CD14-positive monocyte (primary cell): ENCODE results near the gene FAM177B. TPM values are rescaled to one million over a fixed set of nuclear protein-coding genes. Genes with fewer than 3 reads are reported as not detected.
"Not testable (repeated sequence)": the region's sequence is repeated elsewhere in the genome, so short reads cannot be mapped to it uniquely, and the experiment has no call there.

Experiments
- DNase-seq, 3 donors: peaks; one replicate each; pipeline ENCODE4 v3.0.0-alpha.2; 2011 to 2022
- H2AFZ ChIP-seq: 2 replicates; pipeline ENCODE4 v1.6.0; 2012; ENCODE audit warnings: mild to moderate bottlenecking, low read depth, low read length, inconsistent platforms; ENCODE audit not compliant: insufficient read depth, poor library complexity, severe bottlenecking
- H3K27ac ChIP-seq, 2 donors: 1 replicate in 1 of 2; 2 replicates in 1 of 2; pipeline ENCODE4 v1.5.1; 2012 to 2013; ENCODE audit warnings: low read length in 2 of 2, control low read depth in 1 of 2, inconsistent platforms in 1 of 2, low read depth in 1 of 2, mild to moderate bottlenecking in 1 of 2
- H3K27me3 ChIP-seq, 2 donors: one replicate each; pipeline versions ENCODE4 v1.6.0 to v1.6.1; 2011 to 2013; ENCODE audit warnings: low read length in 2 of 2; ENCODE audit not compliant: control insufficient read depth in 2 of 2, insufficient read depth in 2 of 2
- H3K36me3 ChIP-seq, 2 donors: replicated peaks in 1 of 2; 1 replicate in 1 of 2; 2 replicates in 1 of 2; pipeline versions ENCODE4 v1.5.1 to v1.6.1; 2012 to 2013; ENCODE audit warnings: low read length in 2 of 2, control low read depth in 1 of 2, inconsistent platforms in 1 of 2, mild to moderate bottlenecking in 1 of 2; ENCODE audit not compliant: insufficient read depth in 2 of 2, control insufficient read depth in 1 of 2
- H3K4me1 ChIP-seq, 2 donors: 1 replicate in 1 of 2; 2 replicates in 1 of 2; pipeline versions ENCODE4 v1.5.1 to v1.6.1; 2012 to 2013; ENCODE audit warnings: low read length in 2 of 2, control low read depth in 1 of 2, inconsistent platforms in 1 of 2, mild to moderate bottlenecking in 1 of 2, moderate library complexity in 1 of 2; ENCODE audit not compliant: insufficient read depth in 2 of 2, control insufficient read depth in 1 of 2
- H3K4me2 ChIP-seq: replicated peaks from 2 replicates; pipeline ENCODE3; 2012; ENCODE audit warnings: low read length, moderate library complexity, mild to moderate bottlenecking; ENCODE audit not compliant: poor library complexity, severe bottlenecking; ENCODE audit errors: extremely low read depth
- H3K4me3 ChIP-seq, 3 experiments: fragments of 200-600 bp in 1 of 3; sonication (generic) in 1 of 3; replicated peaks in 1 of 3; 1 replicate in 2 of 3; 2 replicates in 1 of 3; pipeline ENCODE4 v1.5.1; 2011 to 2013; ENCODE audit warnings: low read length in 3 of 3, mild to moderate bottlenecking in 3 of 3, control low read depth in 2 of 3, low read depth in 2 of 3, inconsistent platforms in 1 of 3, moderate library complexity in 1 of 3
- H3K79me2 ChIP-seq: 2 replicates; pipeline ENCODE4 v1.6.0; 2012; ENCODE audit warnings: mild to moderate bottlenecking, control low read depth, inconsistent platforms, low read length, moderate library complexity; ENCODE audit not compliant: insufficient read depth
- H3K9ac ChIP-seq: 2 replicates; pipeline ENCODE4 v1.6.0; 2017; ENCODE audit warnings: low read length, mild to moderate bottlenecking; ENCODE audit not compliant: insufficient read depth, poor library complexity, severe bottlenecking
- H3K9me3 ChIP-seq, 2 donors: replicated peaks in 1 of 2; 1 replicate in 1 of 2; 2 replicates in 1 of 2; pipeline versions ENCODE4 v1.5.1 to v1.6.1; 2012 to 2013; ENCODE audit warnings: low read length in 2 of 2, control low read depth in 1 of 2; ENCODE audit not compliant: control insufficient read depth in 1 of 2, insufficient read depth in 1 of 2
- H4K20me1 ChIP-seq: 2 replicates; pipeline ENCODE4 v1.6.0; 2012; ENCODE audit warnings: mild to moderate bottlenecking, low read length, control low read depth, moderate library complexity; ENCODE audit not compliant: insufficient read depth
- H3K27ac Mint-ChIP-seq, 7 donors: one replicate each; pipeline ENCODE4 v1.8.0; 2020; ENCODE audit warnings: mild to moderate bottlenecking in 7 of 7, mixed read lengths in 7 of 7, moderate library complexity in 6 of 7, inconsistent platforms in 2 of 7
- H3K27me3 Mint-ChIP-seq, 3 donors: one replicate each; pipeline ENCODE4 v1.8.0; 2021 to 2022; ENCODE audit warnings: low read depth in 3 of 3, mild to moderate bottlenecking in 3 of 3, mixed read lengths in 3 of 3, moderate library complexity in 3 of 3, inconsistent platforms in 1 of 3
- H3K36me3 Mint-ChIP-seq, 2 donors: one replicate each; pipeline ENCODE4 v1.8.0; 2020; ENCODE audit warnings: mixed read lengths in 2 of 2, inconsistent platforms in 1 of 2, mild to moderate bottlenecking in 1 of 2
- H3K4me1 Mint-ChIP-seq: one replicate; pipeline ENCODE4 v1.8.0; 2020; ENCODE audit warnings: mild to moderate bottlenecking, mixed read lengths
- H3K4me3 Mint-ChIP-seq, 2 donors: one replicate each; pipeline ENCODE4 v1.8.0; 2020; ENCODE audit warnings: mild to moderate bottlenecking in 2 of 2, mixed read lengths in 2 of 2, moderate library complexity in 1 of 2
- H3K9me3 Mint-ChIP-seq, 7 donors: one replicate each; pipeline ENCODE4 v1.8.0; 2020 to 2022; ENCODE audit warnings: mixed read lengths in 7 of 7, mild to moderate bottlenecking in 6 of 7, moderate library complexity in 6 of 7, inconsistent platforms in 2 of 7
- WGBS: methylation state at CpG from one replicate; pipeline ENCODE4 v1.1.5; 2013; ENCODE audit warnings: missing lambda C conversion rate; ENCODE audit not compliant: insufficient coverage; 5-methylcytosine and 5-hydroxymethylcytosine counted together
- intact Hi-C, 2 donors: fragments of 100-400 bp; cut with micrococcal nuclease; formaldehyde crosslinking; loops; one replicate each; pipeline versions ENCODE4 v1.15.0 to v1.15.1; 2023
- polyA plus RNA-seq, 3 donors: library from polyadenylated mRNA; depleted of rRNA in 1 of 3; unstranded in 2 of 3; stranded (reverse) in 1 of 3; fragments of 300-500 nt in 2 of 3; fragments of >200 nt in 1 of 3; fragmentation: Illumina TruSeq in 2 of 3; gene quantifications; 1 replicate in 2 of 3; 2 replicates in 1 of 3; pipeline ENCODE4 v1.2.3, GENCODE V29; 2012 to 2021
- TF ChIP-seq, protein P1 (sequence below): fragments of 200-600 bp; IDR thresholded peaks from one replicate; pipeline ENCODE4 v1.8.0; 2022; ENCODE audit warnings: antibody characterized with exemption, mild to moderate bottlenecking

FAM177B gene
- polyA plus RNA-seq, 3 donors: not detected

DNA sequence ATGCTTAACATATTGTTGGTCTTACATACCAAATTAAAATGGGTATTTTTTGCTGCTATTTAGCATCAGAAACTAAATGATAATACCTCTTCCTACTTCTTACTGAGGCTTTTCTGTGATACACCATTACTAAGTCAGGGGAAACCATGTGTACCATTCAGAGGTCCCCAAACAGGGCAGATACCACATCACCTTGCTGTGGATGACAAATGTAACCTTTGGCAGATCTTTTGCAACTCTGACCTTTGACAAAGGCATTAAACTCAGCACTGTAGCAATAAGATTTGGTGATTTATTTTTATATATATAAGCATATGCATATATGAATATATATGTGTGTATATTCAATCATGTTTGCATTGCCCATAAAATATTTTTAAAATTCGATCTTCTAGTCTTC lies 2.9 kb downstream of the FAM177B start:
- intact Hi-C loops: loop anchor here in 1 of 2 donors (10.0 kb wide), 1 partner anchor 345 kb away; no protein-coding TSS in a partner anchor
- no peak for DNase-seq
- Histone ChIP-seq H3K9ac (no peak overlapping the region), H3K27me3 (no peaks in the 10 kb centered on the region), H3K79me2 (no peaks in the 10 kb centered on the region), H3K4me2 (no peak overlapping the region), H3K36me3 (peaks cover 15 to 23% of the 10 kb centered on the region in 2 donors), H3K27ac (no peak overlapping the region), H2AFZ (no peak overlapping the region), H4K20me1 (no peaks in the 10 kb centered on the region), H3K9me3 (no peaks in the 10 kb centered on the region), H3K4me1 (no peaks in the 10 kb centered on the region), H3K4me3 (no peak overlapping the region)
- Mint-ChIP-seq H3K27ac (no peak overlapping the region), H3K4me3 (no peak overlapping the region), H3K4me1 (no peaks in the 10 kb centered on the region), H3K27me3 (no peaks in the 10 kb centered on the region), H3K36me3 (peaks cover 11 to 15% of the 10 kb centered on the region in 2 donors), H3K9me3 (peaks cover 0 to 2% (median 0%) of the 10 kb centered on the region in 7 donors)
- no CpG with 5 or more reads among the region's 1 CpG for WGBS
- TF ChIP-seq, protein P1, sequence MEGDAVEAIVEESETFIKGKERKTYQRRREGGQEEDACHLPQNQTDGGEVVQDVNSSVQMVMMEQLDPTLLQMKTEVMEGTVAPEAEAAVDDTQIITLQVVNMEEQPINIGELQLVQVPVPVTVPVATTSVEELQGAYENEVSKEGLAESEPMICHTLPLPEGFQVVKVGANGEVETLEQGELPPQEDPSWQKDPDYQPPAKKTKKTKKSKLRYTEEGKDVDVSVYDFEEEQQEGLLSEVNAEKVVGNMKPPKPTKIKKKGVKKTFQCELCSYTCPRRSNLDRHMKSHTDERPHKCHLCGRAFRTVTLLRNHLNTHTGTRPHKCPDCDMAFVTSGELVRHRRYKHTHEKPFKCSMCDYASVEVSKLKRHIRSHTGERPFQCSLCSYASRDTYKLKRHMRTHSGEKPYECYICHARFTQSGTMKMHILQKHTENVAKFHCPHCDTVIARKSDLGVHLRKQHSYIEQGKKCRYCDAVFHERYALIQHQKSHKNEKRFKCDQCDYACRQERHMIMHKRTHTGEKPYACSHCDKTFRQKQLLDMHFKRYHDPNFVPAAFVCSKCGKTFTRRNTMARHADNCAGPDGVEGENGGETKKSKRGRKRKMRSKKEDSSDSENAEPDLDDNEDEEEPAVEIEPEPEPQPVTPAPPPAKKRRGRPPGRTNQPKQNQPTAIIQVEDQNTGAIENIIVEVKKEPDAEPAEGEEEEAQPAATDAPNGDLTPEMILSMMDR: no peak

DNA sequence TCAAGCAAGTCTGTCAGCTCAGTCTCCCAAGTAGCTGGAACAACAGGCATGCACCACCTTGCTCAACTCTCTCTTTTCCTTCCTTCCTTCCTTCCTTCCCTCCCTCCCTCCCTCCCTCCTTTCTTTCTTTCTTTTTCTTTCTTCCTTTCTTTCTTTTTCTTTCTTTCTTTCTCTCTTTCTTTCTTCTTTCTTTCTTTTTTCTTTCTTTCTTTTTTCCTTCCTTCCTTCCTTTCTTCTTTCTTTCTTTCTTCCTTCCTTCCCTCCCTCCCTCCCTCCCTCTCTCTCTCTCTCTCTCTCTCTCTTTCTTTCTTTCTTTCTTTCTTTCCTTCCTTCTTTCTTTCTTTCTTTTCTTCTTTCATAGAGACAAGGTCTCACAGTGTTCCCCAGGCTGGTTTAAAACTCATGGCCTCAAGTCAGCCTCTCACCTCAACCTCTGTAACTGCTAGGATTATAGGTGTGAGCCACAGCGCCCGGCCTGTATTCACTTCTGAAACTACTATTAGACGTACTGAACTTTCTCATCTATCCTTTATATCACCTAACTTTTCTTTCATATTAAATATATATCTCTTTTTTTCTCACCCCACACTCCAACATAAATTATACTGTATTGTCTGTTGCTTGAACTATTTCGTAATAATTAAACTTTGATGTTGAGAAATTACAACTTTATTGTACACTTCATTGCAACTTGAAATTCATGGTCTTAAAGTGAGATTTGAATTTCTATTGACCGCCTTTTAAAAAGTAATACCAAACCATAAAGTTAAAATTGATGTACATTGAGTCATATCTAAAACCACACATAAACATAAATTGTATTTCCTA lies 4.8 kb downstream of the FAM177B start:
- WGBS: no CpG with 5 or more reads among the region's 5 CpGs
- H3K36me3 ChIP-seq, H3K27me3 Mint-ChIP-seq, H3K79me2 ChIP-seq, H3K4me1 Mint-ChIP-seq, H3K27ac Mint-ChIP-seq, H3K4me1 ChIP-seq, H3K9ac ChIP-seq, H4K20me1 ChIP-seq, H3K36me3 Mint-ChIP-seq, H3K4me3 ChIP-seq, H3K9me3 ChIP-seq, H2AFZ ChIP-seq, H3K9me3 Mint-ChIP-seq, H3K4me3 Mint-ChIP-seq, H3K27me3 ChIP-seq, DNase-seq, H3K27ac ChIP-seq, intact Hi-C loops, H3K4me2 ChIP-seq: not testable (repeated sequence)
